H1 (cell line): ENCODE data around the gene ZNF8. TPM values are rescaled to one million over a fixed set of nuclear protein-coding genes. Genes with fewer than 3 reads are reported as not detected.

Source experiments
- CTCF ChIA-PET: fragments of 300-600 bp; sonication (Branson Sonifier 250); formaldehyde crosslinking; loops from one replicate; lab custom pipeline; 2021; ENCODE audit not compliant: partially characterized antibody; lab: Charles Lee
- POLR2A ChIA-PET: fragments of 300-600 bp; sonication (Branson Sonifier 250); formaldehyde crosslinking; loops from one replicate; lab custom pipeline; 2021; ENCODE audit warnings: inconsistent platforms; ENCODE audit not compliant: partially characterized antibody; lab: Charles Lee
- DNase-seq, 2 experiments: peaks; one replicate each; pipeline versions ENCODE4 v3.0.0 to v3.0.0-alpha.2; 2010 to 2022; ENCODE audit warnings: low spot score in 2 of 2, low read depth in 1 of 2, mixed read lengths in 1 of 2
- FAIRE-seq: peaks from 2 replicates; lab custom pipeline; 2011; peaks lifted over from hg19 to GRCh38; lab: Jason Lieb, UNC
- H2AFZ ChIP-seq: 2 replicates; pipeline ENCODE4 v1.8.1; 2012; ENCODE audit warnings: low read length, inconsistent platforms
- H2AK5ac ChIP-seq: 2 replicates; pipeline ENCODE4 v1.6.1; 2013; ENCODE audit warnings: low read depth, low read length
- H2BK120ac ChIP-seq: replicated peaks from 2 replicates; pipeline ENCODE3; 2013; ENCODE audit warnings: low read depth, low read length, inconsistent platforms
- H2BK12ac ChIP-seq: 2 replicates; pipeline ENCODE4 v1.6.1; 2013; ENCODE audit warnings: low read depth, low read length
- H2BK15ac ChIP-seq: 2 replicates; pipeline ENCODE4 v1.6.1; 2013; ENCODE audit warnings: low read length
- H2BK20ac ChIP-seq: 2 replicates; pipeline ENCODE4 v1.6.1; 2013; ENCODE audit warnings: low read length
- H2BK5ac ChIP-seq: 2 replicates; pipeline ENCODE4 v1.6.1; 2013; ENCODE audit warnings: low read depth, low read length
- H3K14ac ChIP-seq: 2 replicates; pipeline ENCODE4 v1.6.1; 2013; ENCODE audit warnings: inconsistent platforms; ENCODE audit not compliant: insufficient read length
- H3K18ac ChIP-seq: 2 replicates; pipeline ENCODE4 v1.6.1; 2013; ENCODE audit warnings: low read length; ENCODE audit errors: extremely low read depth
- H3K23ac ChIP-seq: 2 replicates; pipeline ENCODE4 v1.6.1; 2013; ENCODE audit warnings: inconsistent platforms; ENCODE audit not compliant: insufficient read length
- H3K23me2 ChIP-seq: 2 replicates; pipeline ENCODE4 v1.6.1; 2013; ENCODE audit warnings: low read depth, low read length
- H3K27ac ChIP-seq: 2 replicates; pipeline ENCODE4 v1.6.1; 2011; ENCODE audit warnings: low read depth, low read length, inconsistent platforms
- H3K27me3 ChIP-seq, 4 experiments: replicated peaks in 1 of 4; 1 replicate in 1 of 4; 2 replicates in 3 of 4; pipeline versions ENCODE4 v1.6.1 to v1.8.1; 2011 to 2013; ENCODE audit warnings: low read length in 3 of 4, mild to moderate bottlenecking in 3 of 4, inconsistent platforms in 2 of 4, mixed read lengths in 2 of 4, moderate library complexity in 1 of 4; ENCODE audit not compliant: control insufficient read depth in 3 of 4, insufficient read depth in 3 of 4; ENCODE audit errors: extremely low read depth in 1 of 4
- H3K36me3 ChIP-seq, 4 experiments: 2 replicates each; pipeline versions ENCODE4 v1.6.1 to v1.8.1; 2011 to 2013; ENCODE audit warnings: mild to moderate bottlenecking in 4 of 4, low read length in 3 of 4, moderate library complexity in 2 of 4, control low read depth in 1 of 4, inconsistent platforms in 1 of 4; ENCODE audit not compliant: insufficient read depth in 4 of 4, control insufficient read depth in 2 of 4
- H3K4ac ChIP-seq: replicated peaks from 2 replicates; pipeline ENCODE3; 2013; ENCODE audit warnings: low read length, low read depth, mixed read lengths, inconsistent platforms; ENCODE audit not compliant: insufficient read length
- H3K4me1 ChIP-seq, 4 experiments: replicated peaks in 1 of 4; 1 replicate in 1 of 4; 2 replicates in 3 of 4; pipeline versions ENCODE4 v1.6.1 to v1.8.1; 2011 to 2013; ENCODE audit warnings: low read length in 3 of 4, inconsistent platforms in 2 of 4, mixed read lengths in 1 of 4; ENCODE audit not compliant: insufficient read depth in 4 of 4, control insufficient read depth in 3 of 4
- H3K4me2 ChIP-seq, 2 experiments: 2 replicates each; pipeline versions ENCODE4 v1.6.1 to v1.8.1; 2011 to 2013; ENCODE audit warnings: low read depth in 2 of 2, low read length in 2 of 2, control low read depth in 1 of 2, inconsistent platforms in 1 of 2, mild to moderate bottlenecking in 1 of 2; ENCODE audit not compliant: insufficient read depth in 1 of 2
- H3K4me3 ChIP-seq, 4 experiments: fragments of 200-600, 300-600 bp in 1 of 4; sonication (generic), shearing (Covaris generic), sonication (Bioruptor Twin) in 1 of 4; 2 replicates each; pipeline versions ENCODE4 v1.5.1 to v1.8.1; 2011 to 2016; ENCODE audit warnings: low read length in 4 of 4, low read depth in 3 of 4, control low read depth in 2 of 4, inconsistent platforms in 2 of 4, mild to moderate bottlenecking in 2 of 4, mixed read lengths in 1 of 4, moderate library complexity in 1 of 4; ENCODE audit not compliant: insufficient read depth in 2 of 4; ENCODE audit errors: extremely low read depth in 1 of 4
- H3K56ac ChIP-seq: replicated peaks from 2 replicates; pipeline ENCODE3; 2013; ENCODE audit warnings: low read depth, mild to moderate bottlenecking, mixed read lengths, low read length, inconsistent platforms; ENCODE audit not compliant: insufficient read length
- H3K79me1 ChIP-seq: 2 replicates; pipeline ENCODE4 v1.6.1; 2013; ENCODE audit warnings: low read depth, low read length, control low read depth
- H3K79me2 ChIP-seq, 2 experiments: 2 replicates each; pipeline versions ENCODE4 v1.6.1 to v1.8.1; 2012 to 2013; ENCODE audit warnings: low read length in 2 of 2, mild to moderate bottlenecking in 2 of 2, inconsistent platforms in 1 of 2; ENCODE audit not compliant: insufficient read depth in 2 of 2, control insufficient read depth in 1 of 2
- H3K9ac ChIP-seq, 4 experiments: replicated peaks in 1 of 4; 1 replicate in 1 of 4; 2 replicates in 3 of 4; pipeline versions ENCODE4 v1.6.1 to v1.8.1; 2011 to 2013; ENCODE audit warnings: low read depth in 3 of 4, low read length in 3 of 4, control low read depth in 2 of 4, mild to moderate bottlenecking in 2 of 4, moderate library complexity in 2 of 4, inconsistent platforms in 1 of 4; ENCODE audit errors: extremely low read depth in 1 of 4
- H3K9me3 ChIP-seq, 2 experiments: 2 replicates each; pipeline versions ENCODE4 v1.6.1 to v1.8.1; 2012 to 2013; ENCODE audit warnings: mild to moderate bottlenecking in 2 of 2, moderate library complexity in 2 of 2, control low read depth in 1 of 2, inconsistent platforms in 1 of 2, low read depth in 1 of 2, low read length in 1 of 2, mixed read lengths in 1 of 2; ENCODE audit not compliant: insufficient read depth in 2 of 2
- H4K20me1 ChIP-seq, 2 experiments: replicated peaks in 1 of 2; 2 replicates each; pipeline versions ENCODE3 to v1.8.1; 2011 to 2013; ENCODE audit warnings: inconsistent platforms in 2 of 2, low read length in 2 of 2, mild to moderate bottlenecking in 1 of 2; ENCODE audit not compliant: insufficient read depth in 2 of 2, control insufficient read depth in 1 of 2
- H4K5ac ChIP-seq: 2 replicates; pipeline ENCODE4 v1.6.1; 2013; ENCODE audit warnings: low read length, low read depth, mixed read lengths, inconsistent platforms; ENCODE audit not compliant: insufficient read length
- H4K8ac ChIP-seq: 2 replicates; pipeline ENCODE4 v1.8.0; 2013; ENCODE audit warnings: mild to moderate bottlenecking, moderate library complexity, low read length, inconsistent platforms; ENCODE audit not compliant: insufficient read depth; ENCODE audit errors: extremely low read depth
- H4K91ac ChIP-seq: replicated peaks from 2 replicates; pipeline ENCODE3; 2013; ENCODE audit warnings: low read length, mixed read lengths, inconsistent platforms; ENCODE audit not compliant: insufficient read length
- BRCA1 ChIP-seq: IDR thresholded peaks from 2 replicates; pipeline ENCODE4 v1.6.1; 2012; ENCODE audit warnings: low read depth, low read length, improper control_type of control experiment
- CBX5 ChIP-seq: fragments of 300-800, 300-1000 bp; sonication (generic); IDR thresholded peaks from 2 replicates; pipeline ENCODE4 v1.7.1; 2016; ENCODE audit warnings: antibody characterized with exemption, low read length, low read depth
- CHD1 ChIP-seq: IDR thresholded peaks from 2 replicates; pipeline ENCODE4 v1.6.1; 2012; ENCODE audit warnings: low read depth, low read length, improper control_type of control experiment
- FOSL1 ChIP-seq: IDR thresholded peaks from 2 replicates; pipeline ENCODE4 v1.6.1; 2011; ENCODE audit warnings: mild to moderate bottlenecking, low read depth, low read length, moderate library complexity; ENCODE audit not compliant: insufficient read depth
- POLR2A ChIP-seq, 2 experiments: IDR thresholded peaks; 1 replicate in 1 of 2; 2 replicates in 1 of 2; pipeline ENCODE4 v1.6.1; 2011; ENCODE audit warnings: low read depth in 2 of 2, low read length in 2 of 2, mild to moderate bottlenecking in 2 of 2; ENCODE audit errors: control extremely low read depth in 1 of 2
- POU5F1 ChIP-seq: IDR thresholded peaks from 2 replicates; pipeline ENCODE4 v1.6.1; 2011; ENCODE audit warnings: low read depth, mild to moderate bottlenecking, low read length, moderate library complexity
- SAP30 ChIP-seq: fragments of 300-600 bp; sonication (generic); IDR thresholded peaks from 2 replicates; pipeline ENCODE4 v1.7.1; 2012; ENCODE audit warnings: low read length, moderate library complexity, mild to moderate bottlenecking, inconsistent platforms; ENCODE audit not compliant: insufficient read depth, insufficient replicate concordance
- SIN3A ChIP-seq, 2 experiments: IDR thresholded peaks in 1 of 2; conservative IDR thresholded peaks in 1 of 2; 2 replicates each; pipeline ENCODE4 v1.6.1; 2011 to 2012; ENCODE audit warnings: low read length in 2 of 2, improper control_type of control experiment in 1 of 2, low read depth in 1 of 2, mild to moderate bottlenecking in 1 of 2
- SP2 ChIP-seq: IDR thresholded peaks from 2 replicates; pipeline ENCODE4 v1.6.1; 2012; ENCODE audit warnings: mild to moderate bottlenecking, low read length, inconsistent platforms
- TAF7 ChIP-seq: optimal IDR thresholded peaks from 2 replicates; pipeline ENCODE3; 2011; ENCODE audit warnings: low read depth, mild to moderate bottlenecking, inconsistent platforms, low read length, moderate library complexity, borderline replicate concordance
- WGBS, 2 experiments: shearing (Covaris generic) in 1 of 2; methylation state at CpG; one replicate each; pipeline versions ENCODE4 v1.1.6 to v1.1.7; 2013 to 2015; ENCODE audit warnings: low lambda C conversion rate in 2 of 2, mixed read lengths in 2 of 2, inconsistent platforms in 1 of 2, low coverage in 1 of 2, missing lambda C conversion rate in 1 of 2; ENCODE audit not compliant: insufficient replicate concordance in 2 of 2, insufficient coverage in 1 of 2, insufficient read length in 1 of 2; ENCODE audit errors: extremely low coverage in 1 of 2, missing lambda C conversion rate in 1 of 2; 5-methylcytosine and 5-hydroxymethylcytosine counted together
- polyA plus RNA-seq, 7 experiments: library from polyadenylated mRNA; depleted of rRNA in 3 of 7; stranded (reverse) in 5 of 7; unstranded in 2 of 7; fragments of >200 nt in 5 of 7; fragments of 200-250 nt in 2 of 7; gene quantifications; 1 replicate in 5 of 7; 2 replicates in 1 of 7; 4 replicates in 1 of 7; pipeline versions ENCODE4 v1.2.1 to v1.2.3, GENCODE V29; 2011 to 2013; ENCODE audit warnings: missing spikeins in 2 of 7, mixed read lengths in 2 of 7
- total RNA-seq: library from RNA; stranded (reverse); fragmentation: NEBNext Ultra II Directional; extraction: Animal tissue kit (Norgen Biotek cat#: 25700); gene quantifications from 2 replicates; pipeline ENCODE4 v1.2.1, GENCODE V29; 2021
- TF ChIP-seq, protein P1 (sequence below): IDR thresholded peaks from 2 replicates; pipeline ENCODE4 v1.6.1; 2011; ENCODE audit warnings: low read length, improper control_type of control experiment

The ZNF8 gene
- total and polyA plus RNA-seq, 2 of the 8 experiments (the other 6 are each of a cell fraction or from before 2014, with no cell fraction given): 9.2 to 21.5 TPM

DNA sequence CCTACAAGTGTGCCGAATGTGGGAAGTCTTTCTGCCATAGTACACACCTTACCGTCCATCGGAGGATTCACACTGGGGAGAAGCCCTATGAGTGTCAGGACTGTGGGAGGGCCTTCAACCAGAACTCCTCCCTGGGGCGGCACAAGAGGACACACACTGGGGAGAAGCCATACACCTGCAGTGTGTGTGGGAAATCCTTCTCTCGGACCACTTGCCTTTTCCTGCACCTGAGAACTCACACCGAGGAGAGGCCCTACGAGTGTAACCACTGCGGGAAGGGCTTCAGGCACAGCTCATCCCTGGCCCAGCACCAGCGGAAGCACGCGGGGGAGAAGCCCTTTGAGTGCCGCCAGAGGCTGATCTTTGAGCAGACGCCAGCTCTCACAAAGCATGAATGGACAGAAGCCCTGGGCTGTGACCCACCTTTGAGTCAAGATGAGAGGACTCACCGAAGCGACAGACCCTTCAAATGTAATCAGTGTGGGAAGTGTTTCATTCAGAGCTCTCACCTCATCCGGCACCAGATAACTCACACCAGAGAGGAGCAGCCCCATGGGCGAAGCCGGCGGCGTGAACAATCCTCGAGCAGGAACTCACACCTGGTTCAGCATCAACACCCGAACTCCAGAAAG lies 16.1 kb downstream of the ZNF8 start:
- FAIRE-seq (no peak), DNase-seq (no peak)
- Histone ChIP-seq H2BK15ac (no peak overlapping the region), H2AFZ (no peak overlapping the region), H2BK20ac (no peak overlapping the region), H3K18ac (no peak overlapping the region), H3K4ac (no peak overlapping the region), H4K91ac (no peak overlapping the region), H3K9me3 (peaks cover 0 to 3% of the 10 kb centered on the region in 2 experiments; a peak in 1 of 4 replicates), H3K27me3 (no peaks in the 10 kb centered on the region), H2AK5ac (no peak overlapping the region), H4K20me1 (peaks cover 12 to 25% of the 10 kb centered on the region in 2 experiments), H3K4me3 (no peak overlapping the region), H3K14ac (no peak overlapping the region), H3K4me1 (no peaks in the 10 kb centered on the region), H3K9ac (no peak overlapping the region), H2BK120ac (no peak overlapping the region), H3K79me2 (peaks cover 0 to 30% of the 10 kb centered on the region in 2 experiments; a peak in 2 of 4 replicates), H3K27ac (no peak overlapping the region), H3K23me2 (no peaks in the 10 kb centered on the region), H3K79me1 (peaks cover 14% of the 10 kb centered on the region), H4K5ac (no peak overlapping the region), H3K56ac (no peak overlapping the region), H4K8ac (no peak overlapping the region), H3K23ac (no peak overlapping the region), H3K4me2 (no peak overlapping the region), H3K36me3 (peaks cover 29 to 68% (median 53%) of the 10 kb centered on the region in 4 experiments), H2BK5ac (no peak overlapping the region), H2BK12ac (no peak overlapping the region)
- CTCF ChIA-PET: interaction anchor here (0.8 to 2.7 kb wide), 2 partner anchors 11 to 16 kb away, joined by 3 to 7 read pairs; no protein-coding TSS in a partner anchor
- WGBS, 2 experiments: 94% methylated on average over 22 of the region's 22 CpGs; no CpG with 5 or more reads in 1 of the 2 experiments
- POLR2A ChIA-PET: interaction anchor here (1.1 to 1.9 kb wide), 5 partner anchors 8 to 91 kb away, joined by 3 to 5 read pairs (median 4); partner anchors contain the start of genes ERVK3-1 and ZNF8
- TF ChIP-seq BRCA1: no peak
- no peak for TF ChIP-seq CHD1
- TF ChIP-seq FOSL1: no peak
- TF ChIP-seq POU5F1: no peak
- no peak for TF ChIP-seq SIN3A (conservative IDR thresholded peaks at IDR 0.05 in 1 of 2, IDR thresholded peaks at IDR 0.05 in 1 of 2; ENCODE audit: low read depth in 1 of 2, low read length in 2 of 2)
- TF ChIP-seq POLR2A (IDR thresholded peaks at IDR 0.05; ENCODE audit: control extremely low read depth in 1 of 2, low read depth in 2 of 2, low read length in 2 of 2): peak in 1 of 2 experiments; percentile 34; a peak in 1 of 3 replicates
- TF ChIP-seq CBX5: no peak
- TF ChIP-seq TAF7: no peak
- TF ChIP-seq SP2: no peak
- no peak for TF ChIP-seq SAP30
- TF ChIP-seq, protein P1, sequence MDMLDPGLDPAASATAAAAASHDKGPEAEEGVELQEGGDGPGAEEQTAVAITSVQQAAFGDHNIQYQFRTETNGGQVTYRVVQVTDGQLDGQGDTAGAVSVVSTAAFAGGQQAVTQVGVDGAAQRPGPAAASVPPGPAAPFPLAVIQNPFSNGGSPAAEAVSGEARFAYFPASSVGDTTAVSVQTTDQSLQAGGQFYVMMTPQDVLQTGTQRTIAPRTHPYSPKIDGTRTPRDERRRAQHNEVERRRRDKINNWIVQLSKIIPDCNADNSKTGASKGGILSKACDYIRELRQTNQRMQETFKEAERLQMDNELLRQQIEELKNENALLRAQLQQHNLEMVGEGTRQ: no peak
